Osteocyte (in vitro differentiated cells): ENCODE results near the gene IFNGR1. TPM values are rescaled to one million over a fixed set of nuclear protein-coding genes. Genes with fewer than 3 reads are reported as not detected.
A peak's percentile ranks its signal among the peaks of the same experiment; 100 is the strongest.

ENCODE experiments used
- DNase-seq: peaks from one replicate; pipeline ENCODE4 v3.0.0; 2021; ENCODE audit warnings: mixed read lengths; ENCODE audit not compliant: unreplicated experiment; ENCODE audit errors: extremely low spot score
- H3K27ac Mint-ChIP-seq: one replicate; pipeline ENCODE4 v1.8.0; 2021; ENCODE audit warnings: mild to moderate bottlenecking, mixed read lengths; ENCODE audit not compliant: unreplicated experiment
- H3K27me3 Mint-ChIP-seq: one replicate; pipeline ENCODE4 v1.8.0; 2021; ENCODE audit warnings: mixed read lengths; ENCODE audit not compliant: unreplicated experiment
- H3K36me3 Mint-ChIP-seq: one replicate; pipeline ENCODE4 v1.8.0; 2021; ENCODE audit warnings: mixed read lengths; ENCODE audit not compliant: unreplicated experiment
- H3K4me1 Mint-ChIP-seq: one replicate; pipeline ENCODE4 v1.8.0; 2021; ENCODE audit warnings: mixed read lengths; ENCODE audit not compliant: unreplicated experiment
- H3K4me3 Mint-ChIP-seq: one replicate; pipeline ENCODE4 v1.8.0; 2021; ENCODE audit warnings: mild to moderate bottlenecking, moderate library complexity, mixed read lengths; ENCODE audit not compliant: unreplicated experiment
- H3K9me3 Mint-ChIP-seq: one replicate; pipeline ENCODE4 v1.8.0; 2021; ENCODE audit warnings: mixed read lengths; ENCODE audit not compliant: unreplicated experiment
- CTCF ChIP-seq: fragments of 200-600 bp; sonication (generic); IDR thresholded peaks from 2 replicates; pipeline ENCODE4 v1.5.0; 2021; ENCODE audit warnings: antibody characterized with exemption, mild to moderate bottlenecking, moderate library complexity
- total RNA-seq: library from RNA; stranded (reverse); gene quantifications from 2 replicates; pipeline ENCODE4 v1.2.1, GENCODE V29; 2021

The IFNGR1 gene
- total RNA-seq, 1 donor from 2014 or later = 33.4 TPM

GRCh38 chr6:137214931-137215330 is 4.3 kb downstream of the IFNGR1 start:
- H3K9me3 Mint-ChIP-seq = no peaks in the 10 kb centered on the region
- H3K4me1 Mint-ChIP-seq = peaks cover 70% of the 10 kb centered on the region
- no peak overlapping the region for H3K27ac Mint-ChIP-seq
- no peaks in the 10 kb centered on the region for H3K27me3 Mint-ChIP-seq
- peaks cover 2% of the 10 kb centered on the region for H3K36me3 Mint-ChIP-seq
- no peak overlapping the region for H3K4me3 Mint-ChIP-seq
- DNase-seq = no peak
- no peak for TF ChIP-seq CTCF

GRCh38 chr6:137213813-137214212 is 5.4 kb downstream of the IFNGR1 start:
- Mint-ChIP-seq H3K27ac (no peak overlapping the region), H3K4me1 (peaks cover 68% of the 10 kb centered on the region), H3K9me3 (peaks cover 3% of the 10 kb centered on the region), H3K4me3 (no peak overlapping the region), H3K27me3 (no peaks in the 10 kb centered on the region), H3K36me3 (peaks cover 5% of the 10 kb centered on the region)
- DNase-seq = no peak
- TF ChIP-seq CTCF = no peak

GRCh38 chr6:137213331-137213740 is 5.8 kb downstream of the IFNGR1 start:
- Mint-ChIP-seq H3K27me3 (no peaks in the 10 kb centered on the region), H3K27ac (no peak overlapping the region), H3K4me1 (peaks cover 65% of the 10 kb centered on the region), H3K4me3 (no peak overlapping the region), H3K9me3 (peaks cover 3% of the 10 kb centered on the region), H3K36me3 (peaks cover 5% of the 10 kb centered on the region)
- DNase-seq = no peak
- no peak for TF ChIP-seq CTCF

GRCh38 chr6:137211910-137212309 is 7.3 kb downstream of the IFNGR1 start:
- no peaks in the 10 kb centered on the region for H3K27me3 Mint-ChIP-seq
- H3K9me3 Mint-ChIP-seq = peaks cover 3% of the 10 kb centered on the region
- TF ChIP-seq CTCF = no peak
- no peak for DNase-seq
- H3K36me3 Mint-ChIP-seq = peaks cover 11% of the 10 kb centered on the region
- H3K4me3 Mint-ChIP-seq = no peak overlapping the region
- peaks cover 54% of the 10 kb centered on the region for H3K4me1 Mint-ChIP-seq
- H3K27ac Mint-ChIP-seq = no peak overlapping the region

GRCh38 chr6:137210903-137211302 is 8.3 kb downstream of the IFNGR1 start:
- no peak for TF ChIP-seq CTCF
- peaks cover 3% of the 10 kb centered on the region for H3K9me3 Mint-ChIP-seq
- H3K4me3 Mint-ChIP-seq = no peak overlapping the region
- DNase-seq = no peak
- H3K36me3 Mint-ChIP-seq = peaks cover 14% of the 10 kb centered on the region
- no peaks in the 10 kb centered on the region for H3K27me3 Mint-ChIP-seq
- H3K4me1 Mint-ChIP-seq = peaks cover 47% of the 10 kb centered on the region
- H3K27ac Mint-ChIP-seq = peak overlapping the region; percentile 11
